B cell (primary cell): ENCODE results near the gene ASH1L. TPM values are rescaled to one million over a fixed set of nuclear protein-coding genes. Genes with fewer than 3 reads are reported as not detected.

Source experiments
- ATAC-seq: fragments of 200-7000 bp; cut with Tn5 transposase; one replicate; pipeline ENCODE4 v1.10.0; 2021; ENCODE audit warnings: low read depth, mild to moderate bottlenecking, moderate number of reproducible peaks, moderate library complexity
- CTCF ChIA-PET: fragments of 350-600 bp; sonication (Branson Sonifier 250); formaldehyde crosslinking; loops from one replicate; lab custom pipeline; 2021; ENCODE audit warnings: antibody characterized with exemption, inconsistent platforms; lab: Charles Lee
- POLR2A ChIA-PET: fragments of 350-600 bp; sonication (Branson Sonifier 250); formaldehyde crosslinking; loops from one replicate; lab custom pipeline; 2021; ENCODE audit warnings: antibody characterized with exemption; lab: Charles Lee
- DNase-seq: peaks from one replicate; pipeline ENCODE4 v3.0.0; 2013
- H2AFZ ChIP-seq: 2 replicates; pipeline ENCODE4 v1.6.1; 2012; ENCODE audit warnings: mild to moderate bottlenecking, low read depth, low read length; ENCODE audit not compliant: insufficient read depth, poor library complexity, severe bottlenecking
- H3K27ac ChIP-seq, 2 donors: 1 replicate in 1 of 2; 2 replicates in 1 of 2; pipeline ENCODE4 v1.5.1; 2012 to 2013; ENCODE audit warnings: low read length in 2 of 2, mild to moderate bottlenecking in 2 of 2, moderate library complexity in 1 of 2
- H3K27me3 ChIP-seq, 4 experiments: fragments of 200-600 bp in 1 of 4; sonication (generic) in 1 of 4; replicated peaks in 1 of 4; 1 replicate in 2 of 4; 2 replicates in 2 of 4; pipeline versions ENCODE4 v1.6.1 to v1.7.0; 2013 to 2016; ENCODE audit warnings: low read length in 3 of 4, mild to moderate bottlenecking in 2 of 4, mixed read lengths in 1 of 4, moderate library complexity in 1 of 4; ENCODE audit not compliant: insufficient read depth in 4 of 4, control insufficient read depth in 3 of 4; ENCODE audit errors: control extremely low read depth in 1 of 4
- H3K36me3 ChIP-seq, 2 experiments: replicated peaks in 1 of 2; 1 replicate in 1 of 2; 2 replicates in 1 of 2; pipeline versions ENCODE4 v1.6.1 to v1.7.1; 2013; ENCODE audit warnings: low read length in 1 of 2; ENCODE audit not compliant: insufficient read depth in 2 of 2, control insufficient read depth in 1 of 2; ENCODE audit errors: control extremely low read depth in 1 of 2, extremely low read depth in 1 of 2
- H3K4me1 ChIP-seq, 2 donors: fragments of 200-600 bp in 1 of 2; sonication (generic) in 1 of 2; 1 replicate in 1 of 2; 2 replicates in 1 of 2; pipeline versions ENCODE4 v1.5.1 to v1.6.1; 2013 to 2017; ENCODE audit warnings: low read length in 2 of 2; ENCODE audit not compliant: control insufficient read depth in 2 of 2, insufficient read depth in 2 of 2
- H3K4me2 ChIP-seq: replicated peaks from 2 replicates; pipeline ENCODE3; 2012; ENCODE audit warnings: mild to moderate bottlenecking, low read depth, low read length; ENCODE audit not compliant: poor library complexity, severe bottlenecking
- H3K4me3 ChIP-seq, 5 experiments: fragments of 200-600 bp in 1 of 5; sonication (generic) in 1 of 5; 1 replicate in 3 of 5; 2 replicates in 2 of 5; pipeline versions ENCODE4 v1.5.1 to v1.7.0; 2011 to 2016; ENCODE audit warnings: low read length in 4 of 5, mild to moderate bottlenecking in 4 of 5, low read depth in 2 of 5, control low read depth in 1 of 5, moderate library complexity in 1 of 5; ENCODE audit not compliant: insufficient read depth in 1 of 5; ENCODE audit errors: control extremely low read depth in 1 of 5, extremely low read depth in 1 of 5
- H3K79me2 ChIP-seq: fragments of 200-600 bp; sonication (generic); one replicate; pipeline ENCODE4 v1.6.0; 2016; ENCODE audit warnings: low read length; ENCODE audit not compliant: control insufficient read depth, insufficient read depth
- H3K9ac ChIP-seq: fragments of 200-600 bp; sonication (generic); 2 replicates; pipeline ENCODE4 v1.6.1; 2017; ENCODE audit warnings: mild to moderate bottlenecking, low read length, moderate library complexity
- H3K9me3 ChIP-seq, 3 donors: one replicate each; pipeline versions ENCODE4 v1.6.1 to v1.7.1; 2013; ENCODE audit warnings: low read length in 2 of 3; ENCODE audit not compliant: control insufficient read depth in 2 of 3, insufficient read depth in 1 of 3; ENCODE audit errors: control extremely low read depth in 1 of 3
- H4K20me1 ChIP-seq: 2 replicates; pipeline ENCODE4 v1.6.0; 2012; ENCODE audit warnings: mild to moderate bottlenecking, low read length; ENCODE audit not compliant: insufficient read depth, control insufficient read depth, poor library complexity, severe bottlenecking
- H3K27ac Mint-ChIP-seq: one replicate; pipeline ENCODE4 v1.8.0; 2021; ENCODE audit warnings: mixed read lengths
- H3K27me3 Mint-ChIP-seq: one replicate; pipeline ENCODE4 v1.8.0; 2021; ENCODE audit warnings: mixed read lengths
- H3K4me1 Mint-ChIP-seq: one replicate; pipeline ENCODE4 v1.8.0; 2021; ENCODE audit warnings: mixed read lengths
- H3K4me3 Mint-ChIP-seq: one replicate; pipeline ENCODE4 v1.8.0; 2021; ENCODE audit warnings: mixed read lengths
- H3K9me3 Mint-ChIP-seq: one replicate; pipeline ENCODE4 v1.8.0; 2022; ENCODE audit warnings: mixed read lengths; ENCODE audit not compliant: insufficient read depth
- CTCF ChIP-seq: fragments of 200-600 bp; IDR thresholded peaks from one replicate; pipeline ENCODE4 v1.8.0; 2022; ENCODE audit warnings: antibody characterized with exemption, mild to moderate bottlenecking
- EZH2 ChIP-seq: IDR thresholded peaks from 2 replicates; pipeline ENCODE4 v1.6.1; 2012; ENCODE audit warnings: borderline replicate concordance, low read depth, mild to moderate bottlenecking, moderate library complexity, low read length; ENCODE audit not compliant: insufficient read depth, poor library complexity, severe bottlenecking
- WGBS: methylation state at CpG from one replicate; pipeline ENCODE4 v1.1.5; 2013; ENCODE audit warnings: missing lambda C conversion rate; ENCODE audit not compliant: insufficient coverage; 5-methylcytosine and 5-hydroxymethylcytosine counted together
- intact Hi-C: fragments of 100-400 bp; cut with micrococcal nuclease; formaldehyde crosslinking; loops from one replicate; pipeline ENCODE4 v1.10.0; 2022
- polyA plus RNA-seq: library from polyadenylated mRNA; depleted of rRNA; stranded (reverse); fragments of >200 nt; gene quantifications from 2 replicates; pipeline ENCODE4 v1.2.3, GENCODE V29; 2012
- total RNA-seq, 2 donors: library from RNA; stranded (reverse); fragments of 120-200 nt in 1 of 2; gene quantifications; 1 replicate in 1 of 2; 2 replicates in 1 of 2; pipeline versions ENCODE4 v1.2.3 to v1.2.4, GENCODE V29; 2013 to 2022

The ASH1L gene
- total and polyA plus RNA-seq, 2 donors (not counting 1 experiment from before 2014, with no cell fraction given) = 17.7 to 124 TPM

GRCh38 chr1:155297384-155297783 lies 265.2 kb downstream of the ASH1L start:
- no peak overlapping the region for H3K27ac Mint-ChIP-seq
- H3K27ac ChIP-seq = no peak overlapping the region

GRCh38 chr1:155296661-155297060 lies 265.9 kb downstream of the ASH1L start:
- Histone ChIP-seq H3K27ac (no peak overlapping the region), H4K20me1 (no peaks in the 10 kb centered on the region), H3K9ac (no peak overlapping the region), H2AFZ (no peak overlapping the region), H3K27me3 (peaks cover 0 to 26% (median 15%) of the 10 kb centered on the region in 4 experiments), H3K79me2 (no peaks in the 10 kb centered on the region), H3K4me3 (no peak overlapping the region), H3K9me3 (peaks cover 0 to 2% (median 0%) of the 10 kb centered on the region in 3 donors), H3K36me3 (no peaks in the 10 kb centered on the region), H3K4me1 (peaks cover 7 to 10% of the 10 kb centered on the region in 2 donors), H3K4me2 (no peak overlapping the region)
- no peak overlapping the region for H3K27ac Mint-ChIP-seq
- DNase-seq (no peak), ATAC-seq (no peak)
- TF ChIP-seq CTCF = no peak
- TF ChIP-seq EZH2 = no peak
- ChIA-PET POLR2A (no interaction called here), CTCF (interaction anchor here (1.6 kb wide), 1 partner anchor 46 kb away, joined by 5 read pairs; no protein-coding TSS in a partner anchor)
- H3K4me3 Mint-ChIP-seq = no peak overlapping the region
- intact Hi-C loops = no loop called here
- H3K9me3 Mint-ChIP-seq = no peaks in the 10 kb centered on the region
- H3K4me1 Mint-ChIP-seq = peaks cover 10% of the 10 kb centered on the region
- WGBS = 95% methylated on average over 3 of the region's 3 CpGs
- peaks cover 34% of the 10 kb centered on the region for H3K27me3 Mint-ChIP-seq

More at GRCh38 chr1:155297384-155297783, 265.2 kb downstream of the ASH1L start:
- H3K27me3 Mint-ChIP-seq = peaks cover 33% of the 10 kb centered on the region
- ChIA-PET POLR2A (no interaction called here), CTCF (interaction anchor here (1.6 kb wide), 1 partner anchor 47 kb away, joined by 5 read pairs; no protein-coding TSS in a partner anchor)
- Histone ChIP-seq H3K4me1 (peaks cover 7 to 10% of the 10 kb centered on the region in 2 donors), H4K20me1 (no peaks in the 10 kb centered on the region), H3K9me3 (peaks cover 0 to 2% (median 0%) of the 10 kb centered on the region in 3 donors), H3K36me3 (no peaks in the 10 kb centered on the region), H2AFZ (no peak overlapping the region), H3K27me3 (peaks cover 0 to 26% (median 15%) of the 10 kb centered on the region in 4 experiments), H3K9ac (no peak overlapping the region), H3K79me2 (no peaks in the 10 kb centered on the region), H3K4me3 (no peak overlapping the region), H3K4me2 (no peak overlapping the region)
- H3K4me1 Mint-ChIP-seq = peaks cover 10% of the 10 kb centered on the region
- H3K9me3 Mint-ChIP-seq = no peaks in the 10 kb centered on the region
- no peak for DNase-seq
- H3K4me3 Mint-ChIP-seq = no peak overlapping the region
- no peak for TF ChIP-seq CTCF
- no peak for TF ChIP-seq EZH2
- intact Hi-C loops = no loop called here
- 72% methylated on average over 6 of the region's 7 CpGs for WGBS
- ATAC-seq = no peak
